GM18867 (cell line): Measurements from ENCODE around the gene SBK1.

Experiments
- ATAC-seq: cut with Tn5 transposase; IDR thresholded peaks from one replicate; pipeline ENCODE4 v1.9.1; 2021; ENCODE audit warnings: mild to moderate bottlenecking, moderate library complexity; ENCODE audit not compliant: unreplicated experiment

Gene SBK1

DNA sequence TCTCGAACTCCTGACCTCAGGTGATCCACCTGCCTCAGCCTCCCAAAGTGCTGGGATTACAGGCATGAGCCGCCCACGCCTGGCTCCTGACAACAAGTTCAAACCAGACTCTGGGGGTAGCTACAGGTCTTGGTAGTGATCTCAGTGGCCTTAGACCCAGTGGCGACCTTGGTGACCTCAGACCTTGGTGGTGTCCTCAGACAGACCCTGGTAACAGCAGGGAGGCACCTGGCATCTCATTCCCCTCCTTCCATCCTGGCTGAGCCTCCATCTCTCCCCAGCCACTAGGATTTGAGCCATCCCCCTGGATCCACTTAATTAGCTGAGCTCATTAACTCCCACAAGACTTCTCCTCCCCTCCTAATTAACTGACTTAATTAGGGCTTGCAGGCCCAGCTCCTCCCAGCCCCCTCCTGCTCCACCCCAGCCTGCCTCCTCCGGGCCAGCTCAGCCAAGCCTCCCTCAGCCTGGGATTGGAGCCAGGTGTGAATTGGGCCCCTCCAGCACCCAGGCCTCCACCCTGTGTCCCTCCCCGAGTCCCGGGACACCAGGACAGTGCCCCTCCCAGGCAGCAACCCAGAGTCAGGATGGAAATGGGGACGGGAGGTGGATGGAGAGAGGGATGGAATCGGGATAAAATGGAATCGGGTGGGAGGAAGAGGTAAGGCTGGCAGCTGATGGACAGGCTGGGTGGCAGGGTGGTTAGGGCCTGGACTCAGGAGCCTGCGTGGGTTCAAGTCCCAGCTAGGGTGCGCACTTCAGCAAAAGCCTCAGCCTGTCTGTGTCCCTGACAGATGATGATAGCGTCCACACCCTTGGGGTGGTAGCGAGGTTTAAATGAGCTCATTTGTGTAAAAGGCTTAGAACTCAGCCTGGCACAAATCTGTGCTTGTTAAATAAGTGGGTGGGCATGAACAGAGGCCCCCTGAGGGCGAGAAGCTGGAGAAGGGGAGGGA is 11.2 kb upstream of the SBK1 start:
- ATAC-seq = no peak

DNA sequence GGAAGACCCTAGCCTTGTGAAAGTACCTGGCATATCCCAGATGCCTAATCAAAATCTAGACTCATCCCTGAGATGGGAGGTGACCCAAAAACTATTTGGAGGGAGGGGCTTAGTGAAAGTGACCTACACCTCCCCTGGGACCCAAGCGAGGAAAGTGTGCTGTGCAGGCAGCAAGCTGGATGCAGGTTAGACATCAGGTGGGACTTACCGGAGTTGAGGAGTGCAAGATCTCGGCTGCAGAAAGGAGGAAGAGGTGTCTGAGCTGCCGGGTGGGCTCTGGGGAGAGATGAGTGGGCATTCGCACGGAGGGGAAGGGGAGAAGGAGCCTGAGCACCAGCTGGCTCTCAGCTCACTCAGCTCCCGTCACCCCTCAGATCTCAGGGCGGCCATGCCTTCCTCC is 10.3 kb upstream of the SBK1 start:
- no peak for ATAC-seq

DNA sequence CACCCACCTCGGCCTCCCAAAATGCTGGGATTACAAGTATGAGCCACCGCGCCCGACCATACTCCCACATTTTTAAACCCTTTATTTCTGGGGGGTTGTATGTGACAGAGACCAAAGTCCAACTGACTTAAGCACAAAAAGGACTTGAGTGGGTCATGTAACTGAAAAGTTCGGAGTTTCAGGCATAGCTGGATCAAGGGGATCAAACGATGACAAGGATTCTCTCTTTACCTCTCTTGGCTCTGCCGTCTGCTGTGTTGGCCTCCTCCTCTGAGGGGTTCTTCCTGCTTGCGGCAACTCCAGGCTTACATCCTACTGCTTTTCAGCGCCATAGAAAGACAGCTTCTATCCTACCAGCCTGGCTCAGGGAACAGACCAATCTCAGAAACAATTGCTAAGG is 9.2 kb upstream of the SBK1 start:
- no peak for ATAC-seq

DNA sequence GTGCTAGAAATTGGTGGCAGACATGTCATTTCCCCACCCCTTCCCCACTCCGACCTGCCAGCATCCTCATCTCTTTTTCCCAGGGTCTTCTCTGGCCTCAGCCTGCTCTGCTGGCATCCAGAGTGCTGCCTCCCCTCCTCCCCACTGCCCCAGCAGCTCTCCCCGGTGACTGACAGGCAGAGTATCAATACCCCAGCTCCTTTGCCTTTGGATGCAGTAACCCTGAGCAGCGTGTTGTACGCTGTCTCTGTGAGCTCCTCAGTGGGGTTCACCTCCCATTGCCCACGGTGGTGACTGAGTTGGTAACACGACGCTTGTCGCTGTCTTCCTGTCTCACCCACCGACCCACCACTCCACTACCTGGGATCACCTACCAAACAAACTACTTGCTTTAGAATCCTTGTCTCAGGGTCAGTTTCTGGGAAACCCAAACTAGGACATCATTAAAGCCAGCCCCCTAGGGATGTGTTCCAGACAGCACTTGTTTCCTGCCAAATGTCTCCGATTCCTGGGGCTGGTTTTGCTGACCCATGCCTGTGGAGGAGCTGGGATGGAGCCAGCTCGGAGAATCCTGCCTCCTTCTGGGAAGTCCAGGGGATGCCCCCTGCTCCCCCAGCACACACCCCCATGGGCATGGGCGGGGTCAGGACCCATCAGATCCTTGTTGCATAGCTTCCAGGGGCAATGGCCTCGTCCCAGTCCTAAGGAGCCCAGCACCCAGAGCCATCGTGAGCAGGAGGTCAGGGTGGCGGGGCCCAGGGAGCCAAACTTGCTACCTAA is 8.3 kb upstream of the SBK1 start:
- no peak for ATAC-seq

DNA sequence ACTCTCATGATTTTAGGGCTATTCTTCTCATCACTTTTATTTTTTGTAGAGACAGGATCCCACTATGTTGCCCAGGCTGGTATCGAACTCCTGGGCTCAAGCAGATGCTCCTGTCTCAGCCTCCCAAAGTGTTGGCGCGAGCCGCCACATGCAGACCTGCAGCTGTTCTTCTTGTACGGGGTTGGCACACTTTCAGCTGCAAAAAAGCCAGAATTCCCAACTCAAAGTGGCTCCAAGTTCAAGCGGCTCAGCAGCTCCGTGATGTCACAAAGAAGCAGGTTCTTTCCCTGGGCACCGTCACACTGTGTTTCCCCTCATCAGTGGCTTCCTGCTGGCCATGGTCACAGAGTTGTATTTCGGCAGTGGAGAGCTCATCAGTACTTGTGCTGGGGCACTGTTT is 6.7 kb upstream of the SBK1 start:
- ATAC-seq = no peak

DNA sequence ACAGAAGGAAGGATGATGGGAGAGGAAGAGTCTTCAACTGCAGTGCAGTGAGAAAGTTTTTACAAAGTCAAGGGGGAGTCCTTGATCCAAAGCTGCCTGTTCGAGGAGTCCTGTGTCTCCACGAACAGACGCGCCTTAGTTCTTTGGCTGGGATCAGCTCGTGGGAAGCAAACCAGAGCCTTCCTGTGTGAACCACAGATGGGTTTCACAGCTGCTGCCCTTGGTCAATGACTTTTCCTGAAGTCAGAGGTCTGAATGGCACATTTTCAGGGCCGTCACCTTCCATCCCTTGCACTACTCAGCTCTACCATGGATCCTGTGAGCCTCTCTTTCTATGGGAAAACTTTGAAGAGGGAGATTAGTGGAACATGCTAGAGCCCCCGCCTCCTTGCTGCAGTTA is 4.2 kb upstream of the SBK1 start:
- no peak for ATAC-seq

DNA sequence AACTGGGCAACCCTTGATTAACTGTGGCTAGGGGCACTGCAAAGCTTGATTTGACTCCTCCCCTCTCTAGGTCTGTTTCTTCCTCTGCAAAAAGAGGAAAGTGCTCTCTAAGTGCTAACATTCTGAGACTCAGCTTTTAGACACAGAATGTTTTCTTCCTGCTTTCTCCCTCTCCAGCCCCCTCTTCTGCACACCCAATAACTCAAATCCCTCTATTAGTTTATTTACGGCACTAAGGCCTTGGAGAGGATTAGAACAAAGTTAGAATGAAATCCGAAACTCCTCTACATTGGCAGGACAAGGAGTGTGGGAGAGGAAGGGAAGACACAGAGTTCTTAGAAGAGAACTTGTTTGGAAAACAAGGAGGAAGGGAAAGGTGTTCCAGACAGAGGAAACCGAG is 3.3 kb upstream of the SBK1 start:
- ATAC-seq = no peak

DNA sequence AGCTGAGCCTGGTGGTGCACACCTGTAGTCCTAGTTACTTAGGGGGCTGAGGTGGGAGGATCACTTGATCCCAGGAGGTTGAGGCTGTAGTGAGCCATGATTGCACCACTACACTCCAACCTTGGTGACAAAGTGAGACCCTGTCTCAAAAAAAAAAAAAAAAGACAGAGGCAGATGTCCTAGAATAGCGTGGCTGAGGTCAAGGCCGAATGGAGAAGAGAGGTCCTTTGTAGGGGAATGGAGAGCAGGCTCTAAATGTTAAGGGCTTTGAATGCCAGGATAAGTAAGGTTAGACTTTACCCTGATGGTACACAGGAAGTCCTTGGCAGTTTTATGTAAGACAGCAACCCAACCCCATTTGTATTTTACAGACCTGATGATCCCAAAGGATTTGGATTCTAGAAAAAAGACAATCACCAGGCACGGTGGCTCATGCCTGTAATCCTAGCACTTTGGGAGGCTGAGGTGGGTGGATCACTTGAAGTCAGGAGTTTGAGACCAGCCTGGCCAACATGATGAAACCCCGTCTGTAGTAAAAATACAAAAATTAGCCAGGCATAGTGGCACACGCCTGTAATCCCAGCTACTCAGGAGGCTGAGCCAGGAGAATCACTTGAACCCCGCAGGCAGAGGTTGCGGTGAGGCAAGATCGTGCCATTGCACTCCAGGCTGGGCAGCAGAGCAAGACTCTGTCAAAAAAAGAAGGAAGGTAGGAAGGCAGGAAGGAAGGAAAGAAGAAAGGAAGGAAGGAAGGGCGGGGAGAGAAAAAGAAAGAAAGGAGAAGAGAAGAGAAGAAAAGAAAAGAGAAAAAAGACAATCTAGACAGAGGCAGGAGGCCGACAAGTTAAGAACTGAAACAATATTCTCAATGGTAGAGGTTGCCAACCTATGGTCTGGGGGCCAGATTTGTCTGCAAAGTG is 2.1 kb upstream of the SBK1 start:
- ATAC-seq = no peak

DNA sequence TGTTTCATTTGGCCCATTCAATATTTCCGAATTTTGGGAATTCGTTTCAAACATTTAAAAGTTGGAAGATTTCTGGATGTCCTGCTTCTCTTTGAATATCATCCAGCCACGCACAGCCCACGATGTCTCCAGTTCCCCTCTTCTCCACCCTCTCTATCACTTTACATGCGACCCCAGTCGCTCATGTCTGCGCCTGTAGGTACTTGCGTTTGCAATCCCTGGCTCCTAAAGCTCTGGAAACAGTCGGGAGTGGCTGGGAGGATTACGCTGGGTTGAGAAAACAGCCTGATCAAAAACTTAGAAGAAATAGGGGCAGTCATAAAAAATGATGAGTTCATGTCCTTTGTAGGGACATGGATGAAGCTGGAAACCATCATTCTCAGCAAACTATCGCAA is 1.5 kb upstream of the SBK1 start:
- no peak for ATAC-seq

DNA sequence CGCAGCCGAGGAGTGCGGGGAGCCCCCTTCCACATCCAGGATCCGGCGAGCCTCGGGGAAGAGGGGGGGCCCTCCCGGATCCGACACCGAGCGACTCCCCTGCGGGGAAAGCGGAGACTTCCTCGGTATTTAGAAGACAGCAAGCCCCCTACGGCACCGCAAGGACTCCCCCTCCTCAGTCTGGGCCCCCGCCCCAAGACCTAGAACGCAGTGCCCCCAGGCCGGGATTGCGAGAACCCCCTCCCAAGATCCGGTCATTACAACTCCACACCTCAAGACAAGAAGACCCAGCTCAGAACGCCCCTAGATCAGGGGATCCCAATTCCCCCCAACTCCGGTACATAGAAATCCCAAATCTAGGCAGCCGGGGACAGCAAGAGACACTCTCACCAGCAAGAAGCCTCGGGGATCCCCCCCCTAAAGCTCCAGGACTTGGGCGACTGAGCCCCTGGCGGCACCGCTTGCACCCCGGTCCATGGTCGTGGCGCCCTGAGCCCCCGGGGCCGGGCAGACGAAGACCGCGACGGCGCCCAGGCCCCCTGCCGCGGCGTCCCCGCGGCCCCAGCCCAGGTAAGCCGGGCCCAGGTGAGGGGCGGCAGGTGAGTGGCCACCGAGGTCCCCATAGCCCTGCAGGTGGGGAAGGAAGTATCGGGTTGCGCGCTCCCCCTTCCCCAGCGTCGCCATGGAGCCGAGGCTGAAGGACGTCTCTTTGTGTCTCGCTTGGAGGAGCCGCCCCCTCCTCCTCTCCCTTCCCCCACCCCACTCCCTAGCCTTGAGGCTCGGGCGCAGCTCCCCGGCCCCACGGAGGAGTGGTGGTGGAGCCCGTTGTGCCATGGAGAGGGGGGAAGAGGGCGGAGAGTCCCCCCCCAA is 641 bp downstream of the SBK1 start:
- ATAC-seq = no peak

DNA sequence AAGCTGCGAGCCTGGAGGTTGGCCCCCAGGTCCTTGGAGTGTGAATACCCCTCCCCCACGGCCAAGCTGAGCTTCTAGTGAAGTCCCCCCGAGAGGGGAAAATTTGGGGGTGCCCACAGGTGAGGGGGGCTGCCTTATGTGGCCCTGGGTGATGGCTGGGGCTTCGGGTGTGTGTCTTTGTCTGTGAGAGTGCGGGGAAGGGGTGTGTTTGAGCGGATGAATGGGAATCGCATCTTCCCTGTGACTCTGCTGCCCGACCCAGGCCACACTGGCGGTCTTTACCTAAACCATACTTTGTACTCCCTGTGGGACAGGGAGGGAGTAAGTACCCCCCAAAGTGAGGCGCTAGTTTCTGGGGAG is 1.3 kb downstream of the SBK1 start:
- ATAC-seq = no peak

DNA sequence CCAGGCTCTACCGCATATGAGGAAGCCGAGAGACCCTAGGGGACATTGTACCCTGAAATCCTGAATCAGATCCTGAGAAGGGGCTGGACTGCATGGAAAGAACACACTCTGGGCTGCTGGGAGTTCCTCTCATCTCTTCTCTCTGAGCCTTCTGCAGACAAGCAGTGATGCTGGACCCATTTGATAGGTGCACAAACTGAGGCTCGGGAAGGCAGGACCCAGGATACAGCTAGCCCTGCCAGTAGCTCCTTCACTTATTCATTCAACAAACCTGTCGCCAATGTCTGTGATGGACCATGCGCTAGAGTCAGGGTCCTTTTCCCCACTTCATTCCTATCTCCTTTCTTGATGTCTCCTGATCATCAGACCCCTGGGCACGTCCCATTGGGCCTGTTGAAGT is 1.9 kb downstream of the SBK1 start:
- no peak for ATAC-seq

DNA sequence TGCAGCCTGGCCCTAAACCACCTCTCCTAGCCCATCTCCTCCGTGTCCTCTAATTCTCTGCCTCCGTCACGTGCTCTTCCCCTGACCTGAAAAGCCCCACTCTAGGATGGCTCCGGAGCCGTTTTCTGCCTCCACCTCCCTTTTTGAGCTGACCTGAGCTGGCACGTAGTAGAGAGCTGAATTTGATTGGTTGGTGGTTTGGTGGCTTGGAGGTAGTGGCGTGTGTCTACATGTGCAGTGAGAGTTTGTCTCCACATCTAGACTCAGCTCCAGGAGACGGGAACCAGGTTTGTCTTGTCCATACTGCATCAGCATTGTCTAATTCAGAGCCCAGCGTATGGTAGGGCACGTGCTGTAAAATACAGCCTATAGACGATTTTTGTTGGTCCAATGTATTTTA is 3.0 kb downstream of the SBK1 start:
- no peak for ATAC-seq

DNA sequence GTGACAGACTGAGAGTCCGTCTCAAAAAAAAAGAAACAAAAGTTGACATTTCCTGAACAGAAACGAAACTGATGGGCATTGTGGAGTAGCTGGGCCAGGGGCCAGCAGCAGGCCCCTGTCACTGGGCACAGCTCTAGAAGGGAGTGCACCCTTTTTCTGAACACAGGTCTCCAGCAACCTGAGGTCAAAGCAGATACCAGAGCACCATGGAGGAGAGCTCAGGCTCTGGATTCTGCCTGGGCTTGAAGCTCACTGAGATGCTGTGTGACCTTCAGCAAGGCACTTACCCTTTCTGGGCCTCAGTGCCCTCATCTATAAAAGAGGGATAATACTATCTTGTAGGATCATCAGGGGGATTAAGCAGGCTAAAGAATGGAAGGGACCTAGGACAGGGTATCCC is 5.0 kb downstream of the SBK1 start:
- ATAC-seq = no peak

DNA sequence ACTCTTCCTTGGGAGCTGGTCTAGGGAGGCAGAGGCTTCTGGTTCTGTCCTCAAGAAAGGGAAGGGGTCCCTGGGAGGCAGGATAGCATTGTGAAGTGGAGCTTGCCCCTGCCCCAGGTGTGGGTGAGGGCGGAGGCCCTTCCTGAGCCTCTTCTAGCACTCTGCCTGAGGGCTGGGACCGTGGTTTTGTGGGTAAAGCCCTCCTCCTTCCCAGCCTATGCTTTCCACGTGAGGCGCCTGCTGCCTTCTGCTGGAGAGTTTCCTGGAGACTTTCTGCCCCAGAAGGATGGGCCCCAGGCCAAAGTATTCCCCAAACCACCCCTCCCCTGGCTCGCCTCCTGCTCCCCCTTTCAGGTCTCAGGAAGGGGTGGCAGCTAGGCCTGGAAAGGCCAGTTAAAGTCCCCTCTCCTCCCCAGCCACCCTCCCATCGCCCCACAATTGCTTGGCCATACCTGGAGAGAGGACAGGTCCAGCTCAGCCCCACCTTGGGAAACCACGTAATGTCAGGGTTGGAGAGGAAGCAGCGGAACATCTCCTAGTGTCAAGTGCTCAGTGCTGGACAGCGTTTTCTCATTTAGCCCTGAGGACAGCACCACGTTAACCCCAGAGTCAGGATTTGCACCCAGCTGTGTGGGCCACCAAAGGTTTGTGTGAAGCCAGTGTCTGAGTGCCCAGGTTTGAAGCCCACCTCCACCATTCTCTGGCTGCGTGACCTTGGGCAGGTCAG is 5.6 kb downstream of the SBK1 start:
- ATAC-seq = no peak

DNA sequence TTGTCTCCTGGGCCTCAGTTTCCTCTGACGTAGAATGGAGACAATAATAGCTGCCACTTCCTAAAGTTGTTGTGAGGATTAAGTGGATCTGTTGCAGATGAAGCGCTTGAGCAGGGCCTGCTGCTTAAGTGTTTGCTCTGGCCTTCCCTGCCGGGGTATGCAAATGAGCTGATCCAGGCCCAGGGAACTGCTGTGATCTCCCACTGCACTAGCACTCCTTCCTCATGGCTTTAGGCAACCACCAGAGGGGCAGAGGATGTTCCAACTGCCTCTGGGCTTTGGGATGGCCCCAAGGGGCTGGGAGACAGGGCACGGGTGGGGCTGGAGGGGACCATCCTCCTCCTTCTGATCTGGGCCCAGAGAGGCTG is 6.2 kb downstream of the SBK1 start:
- ATAC-seq = no peak

DNA sequence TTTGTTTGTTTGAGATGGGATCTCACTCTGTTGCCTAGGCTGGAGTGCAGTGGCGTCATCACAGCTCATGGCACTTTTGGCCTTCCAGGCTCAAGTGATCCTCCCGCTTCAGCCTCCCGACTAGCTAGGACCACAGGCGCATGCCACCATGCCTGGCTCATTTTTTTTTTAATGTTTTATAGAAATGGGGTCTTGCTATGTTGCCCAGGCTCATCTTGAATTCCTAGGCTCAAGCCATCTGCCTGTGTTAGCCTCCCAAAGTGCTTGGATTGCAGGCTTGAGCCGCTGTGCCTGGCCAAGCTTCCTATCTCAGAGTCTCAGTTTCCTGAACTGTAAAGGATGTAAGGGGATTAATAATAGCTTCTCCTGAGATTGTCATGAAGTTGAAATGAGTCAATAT is 8.0 kb downstream of the SBK1 start:
- no peak for ATAC-seq

DNA sequence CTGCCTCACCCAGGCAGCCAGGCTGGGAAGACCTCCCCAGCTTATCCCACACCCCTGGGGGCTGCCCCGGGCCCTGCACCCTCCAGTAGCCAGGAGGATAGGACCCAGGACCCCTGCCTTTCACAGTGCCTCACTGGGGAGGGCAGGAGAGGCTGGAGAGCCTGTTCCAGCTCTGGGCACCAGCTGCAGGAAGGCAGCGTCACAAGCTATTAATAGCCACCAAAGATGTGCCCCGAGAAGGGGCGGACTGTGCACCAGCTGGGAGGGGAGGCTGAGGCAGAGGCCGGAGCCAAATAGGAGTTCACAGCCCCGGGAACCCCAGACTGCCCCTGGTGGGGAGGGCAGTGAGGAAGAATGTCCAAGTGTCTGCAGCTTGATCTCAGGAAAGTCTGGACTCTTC is 8.8 kb downstream of the SBK1 start:
- no peak for ATAC-seq

DNA sequence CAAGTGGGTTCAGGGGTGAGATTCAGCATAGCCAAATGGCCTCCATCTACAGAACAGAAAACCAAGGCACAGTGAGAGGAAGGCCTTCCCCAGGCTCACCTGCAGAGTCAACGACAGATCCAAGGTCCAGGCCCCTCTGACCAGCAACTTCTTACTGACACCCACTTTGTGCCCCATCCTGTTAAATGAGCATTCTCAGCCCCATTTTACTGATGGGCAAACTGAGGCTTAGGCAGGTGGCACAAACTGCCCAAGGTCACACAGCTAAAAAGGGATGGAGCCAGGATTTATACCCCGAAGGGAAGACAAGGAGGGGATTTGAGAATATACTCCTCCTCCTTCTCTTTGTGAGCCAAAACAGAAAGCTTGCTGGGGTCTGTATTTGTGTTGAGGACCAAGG is 9.3 kb downstream of the SBK1 start:
- ATAC-seq = no peak

DNA sequence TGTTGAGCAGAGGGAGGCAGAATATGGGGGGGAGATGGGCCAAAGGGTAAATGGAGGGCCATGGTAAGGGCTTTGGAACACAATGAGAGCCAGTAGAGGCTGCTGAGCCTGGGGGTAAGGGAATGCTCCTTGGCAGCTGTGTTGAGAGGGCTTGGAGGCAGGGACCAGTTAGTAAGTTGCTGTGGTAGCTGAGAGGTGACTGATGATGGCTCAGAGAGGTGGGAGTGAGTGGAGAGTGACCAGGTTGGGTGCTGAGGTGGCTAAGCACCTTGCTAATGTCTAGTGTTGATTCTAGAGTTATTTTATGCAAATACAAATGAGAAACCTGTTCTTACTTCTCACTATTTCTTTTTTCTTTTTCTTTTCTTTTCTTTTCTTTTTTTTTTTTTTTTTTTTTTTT is 10.8 kb downstream of the SBK1 start:
- ATAC-seq = no peak
